ENCODE results near the gene NHLRC2.

DNA sequence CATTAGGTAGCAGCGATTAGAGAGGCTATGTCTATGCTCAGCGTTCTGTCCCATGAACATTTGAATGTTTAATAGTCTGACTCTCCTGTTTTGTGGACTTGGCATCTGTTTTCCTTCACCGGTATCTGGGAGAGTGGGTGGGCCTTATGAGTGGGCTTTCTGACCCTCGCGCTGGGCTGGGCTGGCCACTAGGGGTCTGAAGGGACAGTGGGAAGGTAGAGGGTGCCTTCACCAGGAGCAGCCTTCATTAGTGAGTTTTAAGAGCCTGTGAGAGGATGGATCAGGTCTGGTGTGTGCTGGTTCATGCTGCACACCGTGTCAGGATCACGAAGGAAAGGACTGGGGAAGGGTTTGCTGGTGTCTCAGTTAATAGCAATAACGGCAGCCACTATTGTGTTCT, 34.0 kb upstream of the NHLRC2 start:
- no peak for TF ChIP-seq POLR2A (IDR thresholded peaks at IDR 0.05)
- TF ChIP-seq, protein P1, sequence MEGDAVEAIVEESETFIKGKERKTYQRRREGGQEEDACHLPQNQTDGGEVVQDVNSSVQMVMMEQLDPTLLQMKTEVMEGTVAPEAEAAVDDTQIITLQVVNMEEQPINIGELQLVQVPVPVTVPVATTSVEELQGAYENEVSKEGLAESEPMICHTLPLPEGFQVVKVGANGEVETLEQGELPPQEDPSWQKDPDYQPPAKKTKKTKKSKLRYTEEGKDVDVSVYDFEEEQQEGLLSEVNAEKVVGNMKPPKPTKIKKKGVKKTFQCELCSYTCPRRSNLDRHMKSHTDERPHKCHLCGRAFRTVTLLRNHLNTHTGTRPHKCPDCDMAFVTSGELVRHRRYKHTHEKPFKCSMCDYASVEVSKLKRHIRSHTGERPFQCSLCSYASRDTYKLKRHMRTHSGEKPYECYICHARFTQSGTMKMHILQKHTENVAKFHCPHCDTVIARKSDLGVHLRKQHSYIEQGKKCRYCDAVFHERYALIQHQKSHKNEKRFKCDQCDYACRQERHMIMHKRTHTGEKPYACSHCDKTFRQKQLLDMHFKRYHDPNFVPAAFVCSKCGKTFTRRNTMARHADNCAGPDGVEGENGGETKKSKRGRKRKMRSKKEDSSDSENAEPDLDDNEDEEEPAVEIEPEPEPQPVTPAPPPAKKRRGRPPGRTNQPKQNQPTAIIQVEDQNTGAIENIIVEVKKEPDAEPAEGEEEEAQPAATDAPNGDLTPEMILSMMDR (IDR thresholded peaks at IDR 0.05 in 8 of 11, conservative IDR thresholded peaks at IDR 0.05 in 3 of 11): no peak
